ENCODE data around the gene SHC2. TPM values are rescaled to one million over a fixed set of nuclear protein-coding genes. Genes with fewer than 3 reads are reported as not detected.

The SHC2 gene
- total and polyA plus RNA-seq, 7 donors = 2.2 to 9.7 (median 4.5) TPM

Other genes with a start within 250 kb of the SHC2 start
- under 1 TPM in 3 of 4 donors, not detected in 1; 0.32 to 0.93 (median 0.77) TPM for gene PLPP2, start 169.6 kb downstream of the SHC2 start, total RNA-seq
- gene PLPP2, start 169.6 kb downstream of the SHC2 start, polyA plus RNA-seq = under 1 TPM; 0.10 to 0.28 (median 0.21) TPM
- gene MIER2, start 116.2 kb downstream of the SHC2 start, total RNA-seq = 10 to 100 TPM; 19.1 to 22.2 (median 20.2) TPM
- 10 to 100 TPM; 13.3 to 18.9 (median 15.8) TPM for gene MIER2, start 116.2 kb downstream of the SHC2 start, polyA plus RNA-seq
- 1 to 10 TPM in 3 of 4 donors, under 1 TPM in 1; 0.67 to 1.3 (median 1.1) TPM for gene C2CD4C, start 51.9 kb downstream of the SHC2 start, total RNA-seq
- under 1 TPM; 0.47 to 0.97 (median 0.73) TPM for gene C2CD4C, start 51.9 kb downstream of the SHC2 start, polyA plus RNA-seq
- gene MADCAM1, start 35.5 kb upstream of the SHC2 start, total RNA-seq = under 1 TPM; 0.26 to 0.40 (median 0.35) TPM
- gene MADCAM1, start 35.5 kb upstream of the SHC2 start, polyA plus RNA-seq = 1 to 10 TPM in 1 of 3 donors, under 1 TPM in 2; 0.08 to 1.8 (median 0.33) TPM
- gene TPGS1, start 46.5 kb upstream of the SHC2 start, total RNA-seq = 10 to 100 TPM in 2 of 4 donors, 1 to 10 TPM in 2; 8.9 to 16.3 (median 10.2) TPM
- 10 to 100 TPM in 2 of 3 donors, 1 to 10 TPM in 1; 9.8 to 16.6 (median 12.6) TPM for gene TPGS1, start 46.5 kb upstream of the SHC2 start, polyA plus RNA-seq
- gene CDC34, start 70.7 kb upstream of the SHC2 start, total RNA-seq = 100 to 1,000 TPM in 1 of 4 donors, 10 to 100 TPM in 3; 72.6 to 107 (median 83.0) TPM
- gene CDC34, start 70.7 kb upstream of the SHC2 start, polyA plus RNA-seq = 100 to 1,000 TPM; 113 to 160 (median 123) TPM
- not detected for gene GZMM, start 83.0 kb upstream of the SHC2 start, total RNA-seq
- under 1 TPM; 0.11 to 0.23 (median 0.14) TPM for gene GZMM, start 83.0 kb upstream of the SHC2 start, polyA plus RNA-seq
- 100 to 1,000 TPM; 172 to 381 (median 300) TPM for gene BSG, start 111.6 kb upstream of the SHC2 start, total RNA-seq
- gene BSG, start 111.6 kb upstream of the SHC2 start, polyA plus RNA-seq = 100 to 1,000 TPM; 202 to 308 (median 299) TPM
- under 1 TPM in 2 of 4 donors, not detected in 2; 0.08 to 0.13 TPM for gene HCN2, start 128.8 kb upstream of the SHC2 start, total RNA-seq
- gene HCN2, start 128.8 kb upstream of the SHC2 start, polyA plus RNA-seq = under 1 TPM in 2 of 3 donors, not detected in 1; 0.04 to 0.05 TPM
- 10 to 100 TPM; 66.1 to 99.8 (median 81.4) TPM for gene POLRMT, start 172.5 kb upstream of the SHC2 start, total RNA-seq
- 10 to 100 TPM; 61.7 to 79.6 (median 66.5) TPM for gene POLRMT, start 172.5 kb upstream of the SHC2 start, polyA plus RNA-seq
- under 1 TPM in 2 of 4 donors, not detected in 2; 0.15 to 0.26 TPM for gene FGF22, start 178.8 kb upstream of the SHC2 start, total RNA-seq
- under 1 TPM; 0.14 to 0.42 (median 0.16) TPM for gene FGF22, start 178.8 kb upstream of the SHC2 start, polyA plus RNA-seq
- 10 to 100 TPM; 25.2 to 62.9 (median 50.4) TPM for gene RNF126, start 202.2 kb upstream of the SHC2 start, total RNA-seq
- gene RNF126, start 202.2 kb upstream of the SHC2 start, polyA plus RNA-seq = 10 to 100 TPM; 48.8 to 72.1 (median 63.3) TPM
- gene FSTL3, start 215.4 kb upstream of the SHC2 start, total RNA-seq = 10 to 100 TPM in 2 of 4 donors, 1 to 10 TPM in 2; 5.4 to 11.5 (median 8.5) TPM
- gene FSTL3, start 215.4 kb upstream of the SHC2 start, polyA plus RNA-seq = 10 to 100 TPM in 1 of 3 donors, 1 to 10 TPM in 2; 4.3 to 30.3 (median 6.1) TPM
- gene PRSS57, start 234.4 kb upstream of the SHC2 start, total RNA-seq = under 1 TPM in 1 of 4 donors, not detected in 3; 0.25 TPM
- under 1 TPM in 1 of 3 donors, not detected in 2; 0.05 TPM for gene PRSS57, start 234.4 kb upstream of the SHC2 start, polyA plus RNA-seq
- 10 to 100 TPM in 2 of 4 donors, 1 to 10 TPM in 2; 9.3 to 17.9 (median 10.9) TPM for gene PALM, start 247.9 kb upstream of the SHC2 start, total RNA-seq
- 1 to 10 TPM; 4.9 to 9.6 (median 6.8) TPM for gene PALM, start 247.9 kb upstream of the SHC2 start, polyA plus RNA-seq

All from psoas muscle (tissue), 7 donors.